Skeletal muscle satellite cell (primary cell): ENCODE measurements around the gene PCDHGC3.

Experiments
- H3K27me3 ChIP-seq: 2 replicates; pipeline ENCODE4 v1.7.0; 2013; ENCODE audit warnings: low read length; ENCODE audit not compliant: control insufficient read depth, insufficient read depth
- H3K36me3 ChIP-seq: 2 replicates; pipeline ENCODE4 v1.7.0; 2013; ENCODE audit warnings: mild to moderate bottlenecking, control low read depth, low read length; ENCODE audit not compliant: insufficient read depth
- H3K4me1 ChIP-seq: 2 replicates; pipeline ENCODE4 v1.7.0; 2013; ENCODE audit warnings: low read length; ENCODE audit not compliant: control insufficient read depth, insufficient read depth
- H3K4me2 ChIP-seq: 2 replicates; pipeline ENCODE4 v1.7.0; 2013; ENCODE audit warnings: mild to moderate bottlenecking, low read length
- H3K4me3 ChIP-seq: 2 replicates; pipeline ENCODE4 v1.7.0; 2013; ENCODE audit warnings: low read length
- H3K9ac ChIP-seq: 2 replicates; pipeline ENCODE4 v1.7.0; 2013; ENCODE audit warnings: mild to moderate bottlenecking, low read depth, low read length, moderate library complexity
- H3K9me3 ChIP-seq: replicated peaks from 2 replicates; pipeline ENCODE4 v1.7.0; 2013; ENCODE audit warnings: mild to moderate bottlenecking, control low read depth, low read length

The PCDHGC3 gene

GRCh38 chr5:141511771-141512325 lies 36.1 kb downstream of the PCDHGC3 start:
- peak overlapping the region; percentile 85 for H3K9ac ChIP-seq
- peaks cover 77% of the 10 kb centered on the region for H3K4me1 ChIP-seq

GRCh38 chr5:141512390-141512910 lies 36.7 kb downstream of the PCDHGC3 start:
- Histone ChIP-seq H3K9me3 (no peaks in the 10 kb centered on the region), H3K4me2 (peak overlapping the region; percentile 93), H3K4me3 (peak overlapping the region; percentile 69), H3K4me1 (peaks cover 77% of the 10 kb centered on the region), H3K9ac (peak overlapping the region; percentile 85), H3K36me3 (peaks cover 20% of the 10 kb centered on the region), H3K27me3 (no peaks in the 10 kb centered on the region)

More at GRCh38 chr5:141511771-141512325, 36.1 kb downstream of the PCDHGC3 start:
- Histone ChIP-seq H3K4me2 (no peak overlapping the region), H3K36me3 (peaks cover 20% of the 10 kb centered on the region), H3K27me3 (no peaks in the 10 kb centered on the region), H3K4me3 (no peak overlapping the region), H3K9me3 (no peaks in the 10 kb centered on the region)

GRCh38 chr5:141512911-141513626 lies 37.3 kb downstream of the PCDHGC3 start:
- peak overlapping the region; percentile 93 for H3K4me2 ChIP-seq
- H3K4me1 ChIP-seq, result peaks cover 77% of the 10 kb centered on the region
- peak overlapping the region; percentile 85 for H3K9ac ChIP-seq
- no peaks in the 10 kb centered on the region for H3K27me3 ChIP-seq
- peak overlapping the region; percentile 69 for H3K4me3 ChIP-seq
- H3K36me3 ChIP-seq, result peaks cover 20% of the 10 kb centered on the region
- no peaks in the 10 kb centered on the region for H3K9me3 ChIP-seq

- peaks cover 79% of the 10 kb centered on the region for H3K4me1 ChIP-seq
- H3K4me3 ChIP-seq, result peak overlapping the region; percentile 69
- no peaks in the 10 kb centered on the region for H3K9me3 ChIP-seq
- H3K27me3 ChIP-seq, result no peaks in the 10 kb centered on the region
- H3K4me2 ChIP-seq, result peak overlapping the region; percentile 93
- peak overlapping the region; percentile 85 for H3K9ac ChIP-seq
- peaks cover 20% of the 10 kb centered on the region for H3K36me3 ChIP-seq
Measured at GRCh38 chr5:141513627-141514329, 38.0 kb downstream of the PCDHGC3 start.

- H3K9ac ChIP-seq, result peak overlapping the region; percentile 85
- peaks cover 20% of the 10 kb centered on the region for H3K36me3 ChIP-seq
- peak overlapping the region; percentile 93 for H3K4me2 ChIP-seq
- H3K27me3 ChIP-seq, result no peaks in the 10 kb centered on the region
- no peaks in the 10 kb centered on the region for H3K9me3 ChIP-seq
- peak overlapping the region; percentile 8 for H3K4me3 ChIP-seq
- peaks cover 82% of the 10 kb centered on the region for H3K4me1 ChIP-seq
Measured at GRCh38 chr5:141514330-141515133, 38.8 kb downstream of the PCDHGC3 start.

- Histone ChIP-seq H3K27me3 (no peaks in the 10 kb centered on the region), H3K4me3 (no peak overlapping the region), H3K4me1 (peaks cover 83% of the 10 kb centered on the region), H3K4me2 (no peak overlapping the region), H3K9ac (peak overlapping the region; percentile 85), H3K36me3 (peaks cover 20% of the 10 kb centered on the region), H3K9me3 (no peaks in the 10 kb centered on the region)
Measured at GRCh38 chr5:141515141-141515540, 39.4 kb downstream of the PCDHGC3 start.

GRCh38 chr5:141515946-141516671 lies 40.3 kb downstream of the PCDHGC3 start:
- Histone ChIP-seq H3K4me1 (peaks cover 92% of the 10 kb centered on the region), H3K9me3 (no peaks in the 10 kb centered on the region), H3K4me2 (no peak overlapping the region), H3K9ac (peak overlapping the region; percentile 66), H3K36me3 (peaks cover 15% of the 10 kb centered on the region), H3K4me3 (no peak overlapping the region), H3K27me3 (no peaks in the 10 kb centered on the region)

- Histone ChIP-seq H3K9me3 (no peaks in the 10 kb centered on the region), H3K36me3 (peaks cover 9% of the 10 kb centered on the region), H3K9ac (peak overlapping the region; percentile 66), H3K4me2 (no peak overlapping the region), H3K4me1 (peaks cover 96% of the 10 kb centered on the region), H3K4me3 (no peak overlapping the region), H3K27me3 (no peaks in the 10 kb centered on the region)
Measured at GRCh38 chr5:141516672-141517025, 40.9 kb downstream of the PCDHGC3 start.

- Histone ChIP-seq H3K9ac (peak overlapping the region; percentile 66), H3K36me3 (peaks cover 3% of the 10 kb centered on the region), H3K4me1 (peaks cover 98% of the 10 kb centered on the region)
Measured at GRCh38 chr5:141517312-141517711, 41.5 kb downstream of the PCDHGC3 start.

GRCh38 chr5:141517880-141518617 lies 42.3 kb downstream of the PCDHGC3 start:
- H3K9ac ChIP-seq, result peak overlapping the region; percentile 67
- peaks cover 98% of the 10 kb centered on the region for H3K4me1 ChIP-seq
- H3K36me3 ChIP-seq, result peaks cover 5% of the 10 kb centered on the region
- H3K4me3 ChIP-seq, result no peak overlapping the region
- peak overlapping the region; percentile 31 for H3K4me2 ChIP-seq
- no peaks in the 10 kb centered on the region for H3K27me3 ChIP-seq
- H3K9me3 ChIP-seq, result no peaks in the 10 kb centered on the region

More at GRCh38 chr5:141517312-141517711, 41.5 kb downstream of the PCDHGC3 start:
- Histone ChIP-seq H3K9me3 (no peaks in the 10 kb centered on the region), H3K4me3 (no peak overlapping the region), H3K4me2 (no peak overlapping the region), H3K27me3 (no peaks in the 10 kb centered on the region)
